Endodermal cell (in vitro differentiated cells): ENCODE results near the gene WDR54. TPM values are rescaled to one million over a fixed set of nuclear protein-coding genes. Genes with fewer than 3 reads are reported as not detected.

ENCODE experiments used
- DNase-seq: peaks from one replicate; pipeline ENCODE4 v3.0.0-alpha.2; 2017
- H3K27ac ChIP-seq: 2 replicates; pipeline ENCODE4 v1.5.1; 2013; ENCODE audit warnings: mild to moderate bottlenecking, low read depth, low read length, moderate library complexity
- H3K27me3 ChIP-seq: 2 replicates; pipeline ENCODE4 v1.6.1; 2013; ENCODE audit warnings: mild to moderate bottlenecking, low read length, moderate library complexity; ENCODE audit not compliant: insufficient read depth, control insufficient read depth, poor library complexity, severe bottlenecking
- H3K36me3 ChIP-seq: 2 replicates; pipeline ENCODE4 v1.7.0; 2013; ENCODE audit warnings: mild to moderate bottlenecking, low read length, moderate library complexity; ENCODE audit not compliant: control insufficient read depth, insufficient read depth
- H3K4me1 ChIP-seq: one replicate; pipeline ENCODE4 v1.7.0; 2013; ENCODE audit warnings: low read length; ENCODE audit not compliant: control insufficient read depth, insufficient read depth
- H3K4me3 ChIP-seq: 2 replicates; pipeline ENCODE4 v1.5.1; 2013; ENCODE audit warnings: mild to moderate bottlenecking, low read length, moderate library complexity
- H3K9ac ChIP-seq: 2 replicates; pipeline ENCODE4 v1.6.1; 2013; ENCODE audit warnings: mild to moderate bottlenecking, low read length, moderate library complexity; ENCODE audit not compliant: poor library complexity, severe bottlenecking; ENCODE audit errors: extremely low read depth
- H3K9me3 ChIP-seq: 2 replicates; pipeline ENCODE4 v1.6.1; 2013; ENCODE audit warnings: mild to moderate bottlenecking, low read length, moderate library complexity; ENCODE audit not compliant: control insufficient read depth
- H3K27ac Mint-ChIP-seq: 2 replicates; pipeline ENCODE4 v1.8.0; 2020; ENCODE audit warnings: mixed read lengths
- H3K27me3 Mint-ChIP-seq: 2 replicates; pipeline ENCODE4 v1.8.0; 2021; ENCODE audit warnings: mild to moderate bottlenecking, mixed read lengths; ENCODE audit not compliant: insufficient read depth
- H3K36me3 Mint-ChIP-seq: 2 replicates; pipeline ENCODE4 v1.8.0; 2020; ENCODE audit warnings: low read depth, mixed read lengths
- H3K4me1 Mint-ChIP-seq: 2 replicates; pipeline ENCODE4 v1.8.0; 2020; ENCODE audit warnings: mixed read lengths
- H3K4me3 Mint-ChIP-seq: 2 replicates; pipeline ENCODE4 v1.8.0; 2020; ENCODE audit warnings: mild to moderate bottlenecking, moderate library complexity, mixed read lengths
- H3K9me3 Mint-ChIP-seq: 2 replicates; pipeline ENCODE4 v1.8.0; 2020; ENCODE audit warnings: mild to moderate bottlenecking, mixed read lengths
- WGBS, 2 experiments: methylation state at CpG; one replicate each; pipeline versions ENCODE4 v1.1.5 to v1.1.7; 2013; ENCODE audit warnings: missing lambda C conversion rate in 2 of 2, mixed read lengths in 1 of 2; ENCODE audit not compliant: insufficient coverage in 1 of 2, insufficient read length in 1 of 2; 5-methylcytosine and 5-hydroxymethylcytosine counted together
- long read RNA-seq, 4 experiments: library from polyadenylated mRNA in 2 of 4; library from RNA in 1 of 4; library from capped mRNA in 1 of 4; stranded (forward) in 3 of 4; unstranded in 1 of 4; transcript quantifications; one replicate each; pipeline ENCODE4 v2.0.0, GENCODE V29; 2020 to 2021; ENCODE audit warnings: inconsistent platforms in 1 of 4
- polyA plus RNA-seq, 2 experiments: library from polyadenylated mRNA; stranded (reverse); fragments of 50-300 nt; gene quantifications; one replicate each; pipeline ENCODE4 v1.2.3, GENCODE V29; 2013
- total RNA-seq, 2 donors: library from RNA; stranded (reverse); fragmentation: NEBNext Ultra II Directional in 1 of 2; extraction: Animal tissue kit (Norgen Biotek cat#: 25700) in 1 of 2; gene quantifications; 2 replicates in 1 of 2; 3 replicates in 1 of 2; pipeline ENCODE4 v1.2.1, GENCODE V29; 2021
- TF ChIP-seq, protein P1 (sequence below): fragments of 200-600 bp; sonication (generic); conservative IDR thresholded peaks from 2 replicates; pipeline ENCODE4 v1.5.0; 2021; ENCODE audit warnings: antibody characterized with exemption, mild to moderate bottlenecking

WDR54 gene, protein sequence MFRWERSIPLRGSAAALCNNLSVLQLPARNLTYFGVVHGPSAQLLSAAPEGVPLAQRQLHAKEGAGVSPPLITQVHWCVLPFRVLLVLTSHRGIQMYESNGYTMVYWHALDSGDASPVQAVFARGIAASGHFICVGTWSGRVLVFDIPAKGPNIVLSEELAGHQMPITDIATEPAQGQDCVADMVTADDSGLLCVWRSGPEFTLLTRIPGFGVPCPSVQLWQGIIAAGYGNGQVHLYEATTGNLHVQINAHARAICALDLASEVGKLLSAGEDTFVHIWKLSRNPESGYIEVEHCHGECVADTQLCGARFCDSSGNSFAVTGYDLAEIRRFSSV
- 10 to 100 TPM; 43.1 to 69.4 TPM for total RNA-seq
- polyA plus RNA-seq (2013, experiment 1 of 2): 75.7 TPM
- polyA plus RNA-seq (2013, experiment 2 of 2): 65.9 TPM
- long read RNA-seq, experiment 1, transcript WDR54-201 (10 exons, 1,147 nt): major isoform, 28 of 57 reads
- long read RNA-seq, experiment 1, partial matches to known transcripts: 12 of 57 reads
- long read RNA-seq, experiment 1, other reads (novel, unspliced or antisense): 13 of 57 reads
- long read RNA-seq, experiment 2, transcript WDR54-201 (10 exons, 1,147 nt): major isoform, 51 of 85 reads
- long read RNA-seq, experiment 2, transcript WDR54-210 (10 exons, 1,046 nt): minor isoform, 7 of 85 reads
- long read RNA-seq, experiment 2, partial matches to known transcripts: 10 of 85 reads
- long read RNA-seq, experiment 2, other reads (novel, unspliced or antisense): 15 of 85 reads
- long read RNA-seq, experiment 3, transcript WDR54-201 (10 exons, 1,147 nt): major isoform, 86 of 117 reads
- long read RNA-seq, experiment 3, partial matches to known transcripts: 13 of 117 reads
- long read RNA-seq, experiment 3, other reads (novel, unspliced or antisense): 13 of 117 reads
- long read RNA-seq, experiment 4, transcript WDR54-201 (10 exons, 1,147 nt): major isoform, 228 of 374 reads
- long read RNA-seq, experiment 4, transcript WDR54-210 (10 exons, 1,046 nt): minor isoform, 28 of 374 reads
- long read RNA-seq, experiment 4, partial matches to known transcripts: 25 of 374 reads
- long read RNA-seq, experiment 4, other reads (novel, unspliced or antisense): 92 of 374 reads

DNA sequence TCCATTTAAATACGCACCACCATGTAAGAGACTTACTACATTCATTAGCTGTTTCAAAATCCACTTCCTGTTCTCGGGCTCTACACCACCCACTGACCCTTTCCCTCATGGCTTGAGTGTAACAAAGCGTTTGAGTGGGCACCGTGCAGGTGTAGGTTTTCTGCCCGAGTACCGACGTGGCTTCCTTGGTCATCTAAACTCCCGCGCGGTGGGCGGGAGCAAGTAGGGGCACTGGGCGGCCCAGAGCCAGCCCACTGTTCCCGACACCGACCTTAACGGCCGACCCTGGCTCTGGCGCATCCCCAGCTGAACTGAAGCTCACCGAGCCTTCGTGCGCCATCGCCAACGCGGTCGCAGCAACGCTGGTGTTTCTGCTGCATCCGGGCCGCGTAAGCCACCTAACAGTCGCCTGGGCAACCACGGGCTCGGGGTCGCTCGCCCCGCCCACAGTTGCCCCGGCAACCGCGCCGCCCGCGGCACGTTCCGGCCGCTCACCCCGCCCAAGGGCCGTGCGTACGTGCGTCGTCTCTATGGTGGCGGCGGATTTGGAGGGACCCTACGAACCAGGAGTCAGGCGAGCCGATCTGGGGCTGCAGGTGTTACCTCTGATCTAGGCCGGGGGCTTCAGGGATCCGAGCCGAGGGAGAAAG, at the start of gene WDR54, which contains the start of gene C2orf81:
Gene WDR54 (plus strand): TSS at position 510 of the 650 bp plus-strand sequence. CDS start 424 bp downstream, outside the sequence.
Gene C2orf81 (minus strand): TSS at position 399 of the 650 bp plus-strand sequence. CDS start 59 bp downstream, at position 340.
- peaks cover 8% of the 10 kb centered on the region for H3K27me3 ChIP-seq
- H3K4me3 ChIP-seq: peak within 1 kb of the TSS; percentile 94
- Mint-ChIP-seq H3K4me1 (peaks cover 22% of the 10 kb centered on the region), H3K27ac (peak within 1 kb of the TSS; percentile 96), H3K27me3 (peaks cover 29% of the 10 kb centered on the region), H3K4me3 (peak within 1 kb of the TSS; percentile 90), H3K9me3 (no peaks in the 10 kb centered on the region), H3K36me3 (peaks cover 17% of the 10 kb centered on the region)
- DNase-seq: peak; percentile 97
- H3K9me3 ChIP-seq: no peaks in the 10 kb centered on the region
- 2 to 9% methylated on average over 8 to 57 of the region's 57 CpGs for WGBS, 2 experiments
- peak within 1 kb of the TSS; percentile 79 for H3K27ac ChIP-seq
- peak within 1 kb of the TSS; percentile 74 for H3K9ac ChIP-seq
- peaks cover 17% of the 10 kb centered on the region for H3K4me1 ChIP-seq
- TF ChIP-seq, protein P1, sequence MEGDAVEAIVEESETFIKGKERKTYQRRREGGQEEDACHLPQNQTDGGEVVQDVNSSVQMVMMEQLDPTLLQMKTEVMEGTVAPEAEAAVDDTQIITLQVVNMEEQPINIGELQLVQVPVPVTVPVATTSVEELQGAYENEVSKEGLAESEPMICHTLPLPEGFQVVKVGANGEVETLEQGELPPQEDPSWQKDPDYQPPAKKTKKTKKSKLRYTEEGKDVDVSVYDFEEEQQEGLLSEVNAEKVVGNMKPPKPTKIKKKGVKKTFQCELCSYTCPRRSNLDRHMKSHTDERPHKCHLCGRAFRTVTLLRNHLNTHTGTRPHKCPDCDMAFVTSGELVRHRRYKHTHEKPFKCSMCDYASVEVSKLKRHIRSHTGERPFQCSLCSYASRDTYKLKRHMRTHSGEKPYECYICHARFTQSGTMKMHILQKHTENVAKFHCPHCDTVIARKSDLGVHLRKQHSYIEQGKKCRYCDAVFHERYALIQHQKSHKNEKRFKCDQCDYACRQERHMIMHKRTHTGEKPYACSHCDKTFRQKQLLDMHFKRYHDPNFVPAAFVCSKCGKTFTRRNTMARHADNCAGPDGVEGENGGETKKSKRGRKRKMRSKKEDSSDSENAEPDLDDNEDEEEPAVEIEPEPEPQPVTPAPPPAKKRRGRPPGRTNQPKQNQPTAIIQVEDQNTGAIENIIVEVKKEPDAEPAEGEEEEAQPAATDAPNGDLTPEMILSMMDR: no peak
- peaks cover 20% of the 10 kb centered on the region for H3K36me3 ChIP-seq

DNA sequence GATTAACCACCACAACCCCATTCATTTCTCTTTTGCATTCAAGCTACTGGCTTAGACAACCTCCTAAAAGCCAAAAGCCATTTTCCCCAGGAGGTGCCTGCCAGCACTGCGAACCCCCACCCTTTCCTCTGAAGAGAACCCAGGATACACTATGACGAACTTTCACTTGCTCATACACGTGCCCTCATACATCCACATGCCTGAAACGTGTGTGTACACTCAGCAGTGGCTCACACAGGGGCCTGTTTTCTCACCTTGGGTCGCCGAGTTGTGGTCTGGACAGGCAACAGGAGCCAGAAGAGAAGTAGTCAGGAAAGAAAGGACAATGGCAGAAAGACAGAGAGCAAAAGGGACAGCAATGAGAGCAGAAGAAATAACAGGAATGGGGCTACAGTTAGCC, 48.9 kb upstream of the WDR54 start:
- Mint-ChIP-seq H3K27ac (peak overlapping the region; percentile 38), H3K9me3 (no peaks in the 10 kb centered on the region), H3K4me1 (peaks cover 21% of the 10 kb centered on the region), H3K4me3 (no peak overlapping the region), H3K36me3 (peaks cover 53% of the 10 kb centered on the region), H3K27me3 (no peaks in the 10 kb centered on the region)
- Histone ChIP-seq H3K9me3 (no peaks in the 10 kb centered on the region), H3K27ac (no peak overlapping the region), H3K27me3 (no peaks in the 10 kb centered on the region), H3K36me3 (peaks cover 79% of the 10 kb centered on the region), H3K4me3 (no peak overlapping the region), H3K4me1 (peaks cover 13% of the 10 kb centered on the region), H3K9ac (no peak overlapping the region)
- 90 to 97% methylated on average over 4 to 6 of the region's 6 CpGs for WGBS, 2 experiments
- no peak for DNase-seq
- TF ChIP-seq, protein P1: no peak
